HG03521 (cell line): Measurements from ENCODE around the gene TUSC2.
A peak's percentile ranks its signal among the peaks of the same experiment; 100 is the strongest.
"Not testable (repeated sequence)": the region's sequence is repeated elsewhere in the genome, so short reads cannot be mapped to it uniquely, and the experiment has no call there.

Source experiments
- ATAC-seq: cut with Tn5 transposase; IDR thresholded peaks from one replicate; pipeline ENCODE4 v1.9.1; 2021; ENCODE audit warnings: mild to moderate bottlenecking, moderate library complexity; ENCODE audit not compliant: unreplicated experiment

TUSC2 gene

GRCh38 chr3:50297384-50297775, 30.6 kb downstream of the TUSC2 start:
- ATAC-seq, result no peak

- ATAC-seq, result no peak
Observed at GRCh38 chr3:50296721-50297383, 31.2 kb downstream of the TUSC2 start.

- ATAC-seq, result no peak
Observed at GRCh38 chr3:50295553-50296431, 32.2 kb downstream of the TUSC2 start.

- ATAC-seq, result no peak
Observed at GRCh38 chr3:50294492-50295403, 33.3 kb downstream of the TUSC2 start.

GRCh38 chr3:50294089-50294488, 33.9 kb downstream of the TUSC2 start:
- no peak for ATAC-seq

- no peak for ATAC-seq
Observed at GRCh38 chr3:50293079-50293801, 34.8 kb downstream of the TUSC2 start.

GRCh38 chr3:50292159-50293078, 35.6 kb downstream of the TUSC2 start, which contains the start of gene IFRD2:
Gene IFRD2 (minus strand): TSS chr3:50292429. CDS start chr3:50292274, 155 bp downstream.
- ATAC-seq, result peak; percentile 96

GRCh38 chr3:50290161-50290641, 37.8 kb downstream of the TUSC2 start:
- ATAC-seq, result no peak

- ATAC-seq, result no peak
Observed at GRCh38 chr3:50289130-50289529, 38.9 kb downstream of the TUSC2 start.

- no peak for ATAC-seq
Observed at GRCh38 chr3:50288387-50289007, 39.5 kb downstream of the TUSC2 start.

- no peak for ATAC-seq
Observed at GRCh38 chr3:50287262-50287661, 40.8 kb downstream of the TUSC2 start.

- no peak for ATAC-seq
Observed at GRCh38 chr3:50286322-50287227, 41.4 kb downstream of the TUSC2 start.

- ATAC-seq, result not testable (repeated sequence)
Observed at GRCh38 chr3:50284121-50284520, 43.9 kb downstream of the TUSC2 start.

- ATAC-seq, result no peak
Observed at GRCh38 chr3:50279255-50280016, 48.6 kb downstream of the TUSC2 start.

- ATAC-seq, result no peak
Observed at GRCh38 chr3:50278880-50279224, 49.2 kb downstream of the TUSC2 start, which contains the start of gene LSMEM2. Gene LSMEM2 (plus strand): TSS chr3:50279087. CDS start chr3:50279114, 27 bp downstream.

GRCh38 chr3:50278123-50278879, 49.7 kb downstream of the TUSC2 start:
- ATAC-seq, result no peak
